CD8-positive, alpha-beta memory T cell (primary cell): ENCODE measurements around the gene NPAS3. TPM values are rescaled to one million over a fixed set of nuclear protein-coding genes. Genes with fewer than 3 reads are reported as not detected.

Experiments
- CTCF ChIA-PET: fragments of 350-600 bp; sonication (Branson Sonifier 250); formaldehyde crosslinking; loops from one replicate; lab custom pipeline; 2021; ENCODE audit warnings: antibody characterized with exemption; lab: Charles Lee
- POLR2A ChIA-PET: fragments of 350-600 bp; sonication (Branson Sonifier 250); formaldehyde crosslinking; loops from one replicate; lab custom pipeline; 2021; ENCODE audit warnings: antibody characterized with exemption; lab: Charles Lee
- DNase-seq, 5 donors: peaks; one replicate each; pipeline versions ENCODE4 v3.0.0 to v3.0.0-alpha.2; 2020 to 2022; ENCODE audit warnings: mixed read lengths in 1 of 5
- H3K27ac ChIP-seq: one replicate; pipeline ENCODE4 v1.7.0; 2013; ENCODE audit warnings: low read depth, mild to moderate bottlenecking, low read length, moderate library complexity
- H3K27me3 ChIP-seq: 2 replicates; pipeline ENCODE4 v1.7.0; 2013; ENCODE audit warnings: low read length, mild to moderate bottlenecking; ENCODE audit not compliant: insufficient read depth, poor library complexity, severe bottlenecking
- H3K36me3 ChIP-seq: 2 replicates; pipeline ENCODE4 v1.7.0; 2013; ENCODE audit warnings: mild to moderate bottlenecking, low read length, moderate library complexity; ENCODE audit not compliant: insufficient read depth
- H3K4me1 ChIP-seq: 2 replicates; pipeline ENCODE4 v1.7.0; 2013; ENCODE audit warnings: mild to moderate bottlenecking, low read length, moderate library complexity; ENCODE audit not compliant: insufficient read depth
- H3K4me3 ChIP-seq: 2 replicates; pipeline ENCODE4 v1.7.0; 2013; ENCODE audit warnings: mild to moderate bottlenecking, low read length
- H3K9me3 ChIP-seq: 2 replicates; pipeline ENCODE4 v1.7.0; 2013; ENCODE audit warnings: mild to moderate bottlenecking, low read length
- H3K27ac Mint-ChIP-seq, 8 donors: one replicate each; pipeline ENCODE4 v1.8.0; 2020 to 2021; ENCODE audit warnings: mixed read lengths in 8 of 8, mild to moderate bottlenecking in 6 of 8, inconsistent platforms in 3 of 8, moderate library complexity in 3 of 8
- H3K27me3 Mint-ChIP-seq, 2 donors: one replicate each; pipeline ENCODE4 v1.8.0; 2020 to 2021; ENCODE audit warnings: mixed read lengths in 2 of 2, mild to moderate bottlenecking in 1 of 2, moderate library complexity in 1 of 2
- H3K36me3 Mint-ChIP-seq, 3 donors: one replicate each; pipeline ENCODE4 v1.8.0; 2020 to 2021; ENCODE audit warnings: mixed read lengths in 3 of 3, inconsistent platforms in 1 of 3, mild to moderate bottlenecking in 1 of 3
- H3K4me1 Mint-ChIP-seq, 3 donors: one replicate each; pipeline ENCODE4 v1.8.0; 2020 to 2021; ENCODE audit warnings: mixed read lengths in 3 of 3, inconsistent platforms in 1 of 3, mild to moderate bottlenecking in 1 of 3
- H3K4me3 Mint-ChIP-seq, 7 donors: one replicate each; pipeline ENCODE4 v1.8.0; 2020 to 2021; ENCODE audit warnings: mixed read lengths in 7 of 7, mild to moderate bottlenecking in 6 of 7, moderate library complexity in 4 of 7, inconsistent platforms in 2 of 7
- H3K9me3 Mint-ChIP-seq, 5 donors: one replicate each; pipeline ENCODE4 v1.8.0; 2020 to 2022; ENCODE audit warnings: mixed read lengths in 5 of 5, mild to moderate bottlenecking in 3 of 5, moderate library complexity in 2 of 5, inconsistent platforms in 1 of 5
- polyA plus RNA-seq: library from polyadenylated mRNA; unstranded; fragments of 300-500 nt; fragmentation: Illumina TruSeq; gene quantifications from one replicate; pipeline ENCODE4 v1.2.3, GENCODE V29; 2021
- total RNA-seq, 2 experiments: library from RNA; stranded (reverse); gene quantifications; one replicate each; pipeline ENCODE4 v1.2.3, GENCODE V29; 2021

The NPAS3 gene
- total and polyA plus RNA-seq, 3 experiments from 2014 or later: not detected

DNA sequence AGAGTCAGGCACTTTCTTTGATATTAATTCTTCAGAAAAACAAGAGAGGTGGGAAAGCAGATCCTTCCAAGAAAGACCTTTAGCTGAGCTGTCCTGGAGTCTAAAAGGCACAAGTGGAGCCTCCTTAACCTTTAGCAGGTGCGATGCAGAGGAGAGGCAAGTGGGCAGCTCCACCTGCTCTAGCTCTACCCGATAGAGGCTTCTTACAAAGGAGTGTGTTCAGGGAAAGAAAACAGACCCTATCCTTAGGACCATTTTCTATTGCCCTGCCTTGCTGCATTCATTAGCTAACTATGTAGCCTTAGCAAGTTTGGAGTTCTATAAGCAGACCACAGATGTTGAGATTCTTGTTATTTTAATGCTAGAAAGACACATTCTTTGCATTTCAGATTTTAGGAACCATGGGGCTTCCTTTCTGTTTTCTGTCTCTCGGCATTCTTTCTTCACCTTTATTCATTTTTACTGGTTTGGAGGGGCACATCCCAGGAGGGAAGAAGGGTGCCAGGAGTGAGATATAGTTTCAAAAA lies 797.7 kb downstream of the NPAS3 start:
- ChIA-PET CTCF (no interaction called here), POLR2A (no interaction called here)

GRCh38 chr14:33736979-33737378 lies 798.3 kb downstream of the NPAS3 start:
- Mint-ChIP-seq H3K4me3 (no peak overlapping the region), H3K4me1 (peaks cover 0 to 3% (median 0%) of the 10 kb centered on the region in 3 donors)

More for the DNA sequence above, 797.7 kb downstream of the NPAS3 start:
- Histone ChIP-seq H3K36me3 (no peaks in the 10 kb centered on the region), H3K4me3 (no peak overlapping the region), H3K27me3 (no peaks in the 10 kb centered on the region), H3K9me3 (no peaks in the 10 kb centered on the region), H3K27ac (no peak overlapping the region), H3K4me1 (no peaks in the 10 kb centered on the region)
- DNase-seq: no peak
- Mint-ChIP-seq H3K4me1 (peaks cover 0 to 3% (median 0%) of the 10 kb centered on the region in 3 donors), H3K4me3 (no peak overlapping the region), H3K27me3 (no peaks in the 10 kb centered on the region), H3K36me3 (peaks cover 0 to 2% (median 0%) of the 10 kb centered on the region in 3 donors), H3K27ac (no peak overlapping the region), H3K9me3 (peaks cover 0 to 3% (median 0%) of the 10 kb centered on the region in 5 donors)

DNA sequence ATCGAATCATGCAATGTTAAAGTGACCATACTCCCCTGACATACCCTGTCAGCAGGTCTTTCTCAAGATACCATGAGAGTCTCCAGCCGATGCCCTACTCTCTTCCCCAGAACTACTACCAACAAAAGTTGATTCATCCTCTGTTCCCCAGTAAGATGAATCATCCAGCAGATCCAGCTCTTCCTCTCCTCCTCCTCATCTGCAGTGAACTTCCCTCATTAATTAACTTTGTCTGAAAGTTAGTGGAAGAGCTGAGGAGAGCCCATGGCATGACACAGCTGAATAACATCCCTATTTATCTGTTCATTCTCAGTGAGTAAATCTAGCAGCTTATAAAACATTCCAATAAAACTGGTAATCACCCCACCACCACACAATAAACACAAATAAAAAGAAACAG lies 798.8 kb downstream of the NPAS3 start:
- Histone ChIP-seq H3K27ac (no peak overlapping the region), H3K9me3 (no peaks in the 10 kb centered on the region), H3K4me1 (no peaks in the 10 kb centered on the region), H3K36me3 (no peaks in the 10 kb centered on the region), H3K4me3 (no peak overlapping the region), H3K27me3 (no peaks in the 10 kb centered on the region)
- no peak for DNase-seq
- H3K4me3 Mint-ChIP-seq: no peak overlapping the region
- ChIA-PET POLR2A (no interaction called here), CTCF (no interaction called here)
- H3K27me3 Mint-ChIP-seq: no peaks in the 10 kb centered on the region
- H3K4me1 Mint-ChIP-seq: peaks cover 0 to 3% (median 0%) of the 10 kb centered on the region in 3 donors
- H3K36me3 Mint-ChIP-seq: peaks cover 0 to 2% (median 0%) of the 10 kb centered on the region in 3 donors
- H3K27ac Mint-ChIP-seq: no peak overlapping the region
- H3K9me3 Mint-ChIP-seq: peaks cover 0 to 3% (median 0%) of the 10 kb centered on the region in 5 donors

More at GRCh38 chr14:33736979-33737378, 798.3 kb downstream of the NPAS3 start:
- CTCF ChIA-PET: no interaction called here
- Mint-ChIP-seq H3K36me3 (peaks cover 0 to 2% (median 0%) of the 10 kb centered on the region in 3 donors), H3K27ac (no peak overlapping the region), H3K9me3 (peaks cover 0 to 3% (median 0%) of the 10 kb centered on the region in 5 donors), H3K27me3 (no peaks in the 10 kb centered on the region)
- no peaks in the 10 kb centered on the region for H3K36me3 ChIP-seq
- H3K27ac ChIP-seq: no peak overlapping the region
- H3K9me3 ChIP-seq: no peaks in the 10 kb centered on the region
- no peak for DNase-seq
- H3K4me1 ChIP-seq: no peaks in the 10 kb centered on the region
- no peak overlapping the region for H3K4me3 ChIP-seq
- POLR2A ChIA-PET: no interaction called here
- H3K27me3 ChIP-seq: no peaks in the 10 kb centered on the region

DNA sequence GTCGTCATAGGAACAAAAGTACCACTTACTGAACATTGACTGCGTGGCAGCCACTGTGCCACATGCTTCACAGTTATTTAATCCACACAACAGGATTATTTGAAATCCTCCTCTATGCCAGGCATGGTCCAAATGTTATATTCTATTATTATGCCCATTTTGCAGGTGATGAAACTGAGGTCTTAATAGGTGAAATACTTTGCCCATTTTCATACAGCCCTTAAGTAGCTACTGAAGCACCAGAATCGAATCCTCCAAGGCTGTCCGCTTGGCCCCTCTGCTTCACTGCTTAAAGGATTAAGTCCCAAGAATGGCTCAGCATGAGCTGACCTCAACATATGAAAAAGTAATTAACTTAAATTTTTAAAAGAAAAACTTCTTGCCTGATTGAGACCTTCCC lies 799.4 kb downstream of the NPAS3 start:
- Histone ChIP-seq H3K4me1 (no peaks in the 10 kb centered on the region), H3K27ac (no peak overlapping the region), H3K4me3 (no peak overlapping the region), H3K36me3 (no peaks in the 10 kb centered on the region), H3K27me3 (no peaks in the 10 kb centered on the region), H3K9me3 (no peaks in the 10 kb centered on the region)
- peaks cover 0 to 3% (median 0%) of the 10 kb centered on the region in 5 donors for H3K9me3 Mint-ChIP-seq
- H3K36me3 Mint-ChIP-seq: peaks cover 0 to 2% (median 0%) of the 10 kb centered on the region in 3 donors
- ChIA-PET POLR2A (no interaction called here), CTCF (no interaction called here)
- H3K4me1 Mint-ChIP-seq: peaks cover 0 to 3% (median 0%) of the 10 kb centered on the region in 3 donors
- no peak overlapping the region for H3K4me3 Mint-ChIP-seq
- no peaks in the 10 kb centered on the region for H3K27me3 Mint-ChIP-seq
- H3K27ac Mint-ChIP-seq: no peak overlapping the region
- DNase-seq: no peak

GRCh38 chr14:33738491-33738890 lies 799.8 kb downstream of the NPAS3 start:
- no peak overlapping the region for H3K4me3 Mint-ChIP-seq
- peaks cover 0 to 3% (median 0%) of the 10 kb centered on the region in 5 donors for H3K9me3 Mint-ChIP-seq
- Histone ChIP-seq H3K4me1 (no peaks in the 10 kb centered on the region), H3K27me3 (no peaks in the 10 kb centered on the region), H3K9me3 (no peaks in the 10 kb centered on the region), H3K36me3 (no peaks in the 10 kb centered on the region), H3K27ac (no peak overlapping the region), H3K4me3 (no peak overlapping the region)
- ChIA-PET CTCF (no interaction called here), POLR2A (no interaction called here)
- peaks cover 0 to 2% (median 0%) of the 10 kb centered on the region in 3 donors for H3K36me3 Mint-ChIP-seq
- peaks cover 0 to 3% (median 0%) of the 10 kb centered on the region in 3 donors for H3K4me1 Mint-ChIP-seq
- no peak for DNase-seq
- H3K27ac Mint-ChIP-seq: no peak overlapping the region
- no peaks in the 10 kb centered on the region for H3K27me3 Mint-ChIP-seq

- POLR2A ChIA-PET: no interaction called here
- Histone ChIP-seq H3K4me1 (no peaks in the 10 kb centered on the region), H3K4me3 (no peak overlapping the region), H3K36me3 (no peaks in the 10 kb centered on the region), H3K27me3 (no peaks in the 10 kb centered on the region), H3K9me3 (no peaks in the 10 kb centered on the region), H3K27ac (no peak overlapping the region)
- Mint-ChIP-seq H3K4me1 (no peaks in the 10 kb centered on the region), H3K4me3 (no peak overlapping the region), H3K27ac (no peak overlapping the region), H3K9me3 (peaks cover 0 to 5% (median 0%) of the 10 kb centered on the region in 5 donors), H3K27me3 (no peaks in the 10 kb centered on the region), H3K36me3 (peaks cover 0 to 2% (median 0%) of the 10 kb centered on the region in 3 donors)
- CTCF ChIA-PET: no interaction called here
- DNase-seq: no peak
These were observed 801.9 kb downstream of the NPAS3 start for GRCh38 chr14:33740531-33740930.

GRCh38 chr14:33742166-33742565 lies 803.5 kb downstream of the NPAS3 start:
- H3K36me3 Mint-ChIP-seq: peaks cover 0 to 2% (median 0%) of the 10 kb centered on the region in 3 donors
- CTCF ChIA-PET: no interaction called here

GRCh38 chr14:33745163-33745562 lies 806.5 kb downstream of the NPAS3 start:
- H3K36me3 Mint-ChIP-seq: no peaks in the 10 kb centered on the region
- no peaks in the 10 kb centered on the region for H3K27me3 Mint-ChIP-seq
- Histone ChIP-seq H3K9me3 (no peaks in the 10 kb centered on the region), H3K36me3 (no peaks in the 10 kb centered on the region), H3K27me3 (no peaks in the 10 kb centered on the region), H3K4me3 (no peak overlapping the region), H3K4me1 (no peaks in the 10 kb centered on the region), H3K27ac (no peak overlapping the region)
- DNase-seq: no peak
- H3K4me1 Mint-ChIP-seq: no peaks in the 10 kb centered on the region
- CTCF ChIA-PET: no interaction called here
- POLR2A ChIA-PET: no interaction called here
- H3K27ac Mint-ChIP-seq: no peak overlapping the region
- H3K4me3 Mint-ChIP-seq: no peak overlapping the region
- H3K9me3 Mint-ChIP-seq: peaks cover 0 to 6% (median 0%) of the 10 kb centered on the region in 5 donors

More at GRCh38 chr14:33742166-33742565, 803.5 kb downstream of the NPAS3 start:
- POLR2A ChIA-PET: no interaction called here
- H3K27me3 Mint-ChIP-seq: no peaks in the 10 kb centered on the region
- no peak overlapping the region for H3K27ac Mint-ChIP-seq
- Histone ChIP-seq H3K36me3 (no peaks in the 10 kb centered on the region), H3K27me3 (no peaks in the 10 kb centered on the region), H3K4me3 (no peak overlapping the region), H3K27ac (no peak overlapping the region), H3K4me1 (no peaks in the 10 kb centered on the region), H3K9me3 (no peaks in the 10 kb centered on the region)
- H3K9me3 Mint-ChIP-seq: peaks cover 0 to 5% (median 0%) of the 10 kb centered on the region in 5 donors
- H3K4me1 Mint-ChIP-seq: no peaks in the 10 kb centered on the region
- DNase-seq: no peak
- no peak overlapping the region for H3K4me3 Mint-ChIP-seq
